Tibial nerve (tissue), 4 donors: ENCODE data around the gene CELSR3. TPM values are rescaled to one million over a fixed set of nuclear protein-coding genes. Genes with fewer than 3 reads are reported as not detected.

Experiments used
- DNase-seq, 2 donors: peaks; one replicate each; pipeline ENCODE4 v3.0.0-alpha.2; 2019; ENCODE audit warnings: low spot score in 2 of 2
- H3K27ac ChIP-seq, 4 donors: fragments of 200-600 bp; sonication (generic) in 3 of 4; one replicate each; pipeline ENCODE4 v1.5.1; 2017 to 2019; ENCODE audit warnings: mild to moderate bottlenecking in 1 of 4
- H3K27me3 ChIP-seq, 2 donors: fragments of 200-600 bp; sonication (generic) in 1 of 2; one replicate each; pipeline versions ENCODE4 v1.5.1 to v1.6.0; 2017 to 2019
- H3K36me3 ChIP-seq, 3 donors: fragments of 200-600 bp; sonication (generic); one replicate each; pipeline ENCODE4 v1.5.1; 2018 to 2019
- H3K4me1 ChIP-seq, 4 donors: fragments of 200-600 bp; sonication (generic) in 3 of 4; one replicate each; pipeline ENCODE4 v1.5.1; 2017 to 2019
- H3K4me3 ChIP-seq, 4 donors: fragments of 200-600 bp; sonication (generic) in 3 of 4; one replicate each; pipeline ENCODE4 v1.5.1; 2017 to 2019; ENCODE audit warnings: mild to moderate bottlenecking in 1 of 4, moderate library complexity in 1 of 4
- H3K9me3 ChIP-seq, 4 donors: fragments of 200-600 bp; sonication (generic) in 3 of 4; one replicate each; pipeline ENCODE4 v1.5.1; 2017 to 2019
- CTCF ChIP-seq, 5 experiments: fragments of 200-600 bp in 3 of 5; fragments of 450-650 bp in 2 of 5; sonication (generic) in 3 of 5; IDR thresholded peaks; one replicate each; pipeline ENCODE4 v1.5.1; 2016 to 2019; ENCODE audit warnings: antibody characterized with exemption in 5 of 5, mild to moderate bottlenecking in 3 of 5, moderate library complexity in 2 of 5
- EP300 ChIP-seq, 2 donors: sonication (generic); formaldehyde crosslinking; IDR thresholded peaks; one replicate each; pipeline ENCODE4 v1.6.1; 2017; ENCODE audit warnings: antibody characterized with exemption in 2 of 2, mild to moderate bottlenecking in 1 of 2
- POLR2A ChIP-seq, 2 donors: fragments of 450-650 bp; IDR thresholded peaks; one replicate each; pipeline ENCODE4 v1.6.1; 2017; ENCODE audit warnings: antibody characterized with exemption in 2 of 2, mild to moderate bottlenecking in 2 of 2, moderate library complexity in 2 of 2
- WGBS, 2 donors: methylation state at CpG; one replicate each; pipeline ENCODE4 v1.1.5; 2018; 5-methylcytosine and 5-hydroxymethylcytosine counted together
- total RNA-seq, 4 donors: library from RNA; depleted of rRNA; stranded (reverse); fragments of >200 nt; gene quantifications; one replicate each; pipeline ENCODE4 v1.1.0, GENCODE V29; 2016

The CELSR3 gene
- total RNA-seq, 4 donors from 2014 or later: 0.87 to 13.5 (median 1.5) TPM

GRCh38 chr3:48655606-48656005 is 7.1 kb downstream of the CELSR3 start:
- Histone ChIP-seq H3K27ac (peak overlapping the region; percentile 2 to 82 (median 72)), H3K4me3 (peak overlapping the region; percentile 39 to 69 (median 64)), H3K27me3 (no peaks in the 10 kb centered on the region), H3K36me3 (peaks cover 0 to 4% (median 0%) of the 10 kb centered on the region in 3 donors), H3K4me1 (peaks cover 0 to 16% (median 5%) of the 10 kb centered on the region in 4 donors), H3K9me3 (no peaks in the 10 kb centered on the region)
- TF ChIP-seq EP300 (IDR thresholded peaks at IDR 0.05) (no peak), CTCF (IDR thresholded peaks at IDR 0.05) (no peak), POLR2A (IDR thresholded peaks at IDR 0.05) (no peak)
- WGBS, 2 donors: 8 to 15% methylated on average over 21 to 28 of the region's 30 CpGs
- DNase-seq: no peak

GRCh38 chr3:48655063-48655462 is 7.6 kb downstream of the CELSR3 start:
- no peak for DNase-seq
- peaks cover 0 to 4% (median 0%) of the 10 kb centered on the region in 3 donors for H3K36me3 ChIP-seq
- H3K9me3 ChIP-seq: no peaks in the 10 kb centered on the region
- TF ChIP-seq CTCF (IDR thresholded peaks at IDR 0.05) (no peak), POLR2A (IDR thresholded peaks at IDR 0.05) (no peak), EP300 (IDR thresholded peaks at IDR 0.05) (no peak)
- H3K4me1 ChIP-seq: peaks cover 0 to 16% (median 5%) of the 10 kb centered on the region in 4 donors
- no peaks in the 10 kb centered on the region for H3K27me3 ChIP-seq
- no peak overlapping the region for H3K27ac ChIP-seq
- no peak overlapping the region for H3K4me3 ChIP-seq
- 89 to 92% methylated on average over 10 to 12 of the region's 12 CpGs for WGBS, 2 donors

- Histone ChIP-seq H3K27me3 (no peaks in the 10 kb centered on the region), H3K27ac (no peak overlapping the region), H3K9me3 (no peaks in the 10 kb centered on the region), H3K36me3 (peaks cover 0 to 4% (median 0%) of the 10 kb centered on the region in 3 donors), H3K4me3 (no peak overlapping the region), H3K4me1 (peaks cover 0 to 16% (median 5%) of the 10 kb centered on the region in 4 donors)
- no peak for TF ChIP-seq EP300 (IDR thresholded peaks at IDR 0.05)
- DNase-seq: no peak
- 94 to 96% methylated on average over 15 of the region's 15 CpGs for WGBS, 2 donors
These were observed 9.6 kb downstream of the CELSR3 start for GRCh38 chr3:48652923-48653715.

GRCh38 chr3:48651771-48652170 is 10.9 kb downstream of the CELSR3 start:
- Histone ChIP-seq H3K9me3 (no peaks in the 10 kb centered on the region), H3K27me3 (no peaks in the 10 kb centered on the region), H3K36me3 (peaks cover 0 to 4% (median 0%) of the 10 kb centered on the region in 3 donors), H3K4me1 (peaks cover 0 to 14% (median 5%) of the 10 kb centered on the region in 4 donors), H3K27ac (no peak overlapping the region), H3K4me3 (no peak overlapping the region)
- TF ChIP-seq CTCF (IDR thresholded peaks at IDR 0.05) (no peak), EP300 (IDR thresholded peaks at IDR 0.05) (no peak), POLR2A (IDR thresholded peaks at IDR 0.05) (no peak)
- DNase-seq: no peak
- WGBS, 2 donors: 65 to 93% methylated on average over 6 to 8 of the region's 11 CpGs

- WGBS, 2 donors: 82 to 84% methylated on average over 12 of the region's 12 CpGs
- Histone ChIP-seq H3K27ac (no peak overlapping the region), H3K9me3 (no peaks in the 10 kb centered on the region), H3K4me3 (no peak overlapping the region), H3K27me3 (no peaks in the 10 kb centered on the region), H3K4me1 (peaks cover 0 to 4% (median 3%) of the 10 kb centered on the region in 4 donors), H3K36me3 (peaks cover 0 to 4% (median 0%) of the 10 kb centered on the region in 3 donors)
- TF ChIP-seq CTCF (IDR thresholded peaks at IDR 0.05) (no peak), POLR2A (IDR thresholded peaks at IDR 0.05) (no peak), EP300 (IDR thresholded peaks at IDR 0.05) (no peak)
- no peak for DNase-seq
These were observed 12.0 kb downstream of the CELSR3 start for GRCh38 chr3:48650723-48651122.
